Measurements from ENCODE around the gene SND1.

The SND1 gene

DNA sequence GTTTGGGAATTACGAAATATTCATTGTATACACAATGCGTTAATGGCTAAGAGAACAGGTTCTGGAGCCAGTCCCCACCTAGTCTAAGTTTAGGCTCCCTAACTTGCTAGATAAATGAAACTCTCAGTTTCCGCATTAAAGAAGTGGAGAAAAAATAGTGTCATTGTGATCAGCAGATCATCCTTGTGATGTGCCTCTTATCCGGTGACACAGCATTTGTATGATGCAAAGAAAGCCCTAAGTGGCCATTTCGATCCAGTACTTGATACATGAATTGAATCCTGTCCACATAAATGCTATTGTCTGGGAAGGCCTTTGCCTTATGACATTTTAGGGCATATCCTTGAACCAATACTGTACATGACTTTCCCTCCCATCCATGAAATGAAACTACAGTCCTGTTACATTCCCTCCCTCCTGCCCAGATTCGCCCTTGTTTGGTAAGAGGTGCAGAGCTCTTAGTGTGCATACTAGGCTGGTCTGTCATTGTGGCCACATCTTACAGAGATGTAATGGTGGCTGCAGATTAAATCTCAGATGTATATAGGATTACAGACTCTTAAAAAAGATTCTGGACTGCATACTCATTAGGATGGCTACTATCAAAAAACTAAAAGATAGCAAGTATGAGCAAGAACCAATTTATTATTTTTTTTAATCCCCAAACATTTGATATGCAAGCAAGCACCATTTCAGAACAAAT, 298.4 kb downstream of the SND1 start:
- no peak overlapping the region for H3K4me3 ChIP-seq (ENCODE audit: low read depth, low read length)

GRCh38 chr7:127953423-127954356, 301.7 kb downstream of the SND1 start:
- TF ChIP-seq CTCF (IDR thresholded peaks at IDR 0.05; ENCODE audit: low read depth, low read length), result no peak
- no peak overlapping the region for H3K4me3 ChIP-seq (ENCODE audit: low read depth, low read length)

More for the DNA sequence above, 298.4 kb downstream of the SND1 start:
- TF ChIP-seq CTCF (IDR thresholded peaks at IDR 0.05; ENCODE audit: low read depth, low read length), result no peak

- TF ChIP-seq CTCF (IDR thresholded peaks at IDR 0.05; ENCODE audit: low read depth, low read length), result no peak
- no peak overlapping the region for H3K4me3 ChIP-seq (ENCODE audit: low read depth, low read length)
Observed at GRCh38 chr7:127954357-127954748, 302.4 kb downstream of the SND1 start.

DNA sequence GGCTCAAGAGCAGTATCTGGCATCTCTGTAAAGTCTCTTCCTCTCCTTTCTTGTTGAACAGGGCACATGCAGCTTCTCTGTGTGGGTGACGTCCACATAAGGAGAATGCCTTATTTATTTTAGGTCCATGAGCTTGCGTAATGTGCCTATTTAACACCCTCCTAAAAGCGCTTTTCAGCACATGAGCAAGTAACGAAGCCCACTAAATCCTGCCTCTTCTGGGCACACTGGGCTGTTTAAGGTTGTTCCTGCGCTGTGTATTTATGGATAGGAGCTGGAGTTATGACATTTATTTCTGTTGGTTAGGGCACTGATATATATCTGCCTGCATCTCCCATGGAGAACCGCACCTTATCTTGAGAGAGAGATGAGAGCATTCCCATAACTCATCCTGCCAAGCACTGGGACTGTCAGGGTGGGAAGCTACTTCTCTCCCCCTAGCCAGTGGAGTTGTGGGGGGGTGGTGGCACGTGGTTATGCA, 303.1 kb downstream of the SND1 start:
- H3K4me3 ChIP-seq (ENCODE audit: low read depth, low read length), result no peak overlapping the region

GRCh38 chr7:127957886-127958285, 305.9 kb downstream of the SND1 start:
- no peak overlapping the region for H3K4me3 ChIP-seq (ENCODE audit: low read depth, low read length)
- TF ChIP-seq CTCF (IDR thresholded peaks at IDR 0.05; ENCODE audit: low read depth, low read length), result no peak

More for the DNA sequence above, 303.1 kb downstream of the SND1 start:
- no peak for TF ChIP-seq CTCF (IDR thresholded peaks at IDR 0.05; ENCODE audit: low read depth, low read length)

DNA sequence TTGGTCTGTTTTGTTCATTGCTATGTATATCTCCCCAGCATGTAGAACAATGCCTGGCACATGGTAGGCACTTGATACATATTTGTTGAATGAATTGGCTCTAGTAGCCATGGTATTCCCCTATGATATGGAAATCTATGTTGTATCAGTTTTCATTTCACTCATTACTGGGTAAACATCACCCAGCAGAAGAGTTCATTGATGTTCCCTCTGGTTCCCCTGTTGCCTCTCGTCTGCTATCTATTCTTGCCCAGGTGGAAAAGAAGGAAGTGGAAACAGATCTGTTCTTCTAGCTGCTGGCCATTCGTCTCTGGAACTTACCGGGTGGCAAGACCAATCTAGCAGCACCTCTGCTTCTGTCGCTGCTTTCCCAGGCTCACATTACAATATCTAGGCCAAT, 307.8 kb downstream of the SND1 start:
- TF ChIP-seq CTCF (IDR thresholded peaks at IDR 0.05; ENCODE audit: low read depth, low read length), result no peak
- no peak overlapping the region for H3K4me3 ChIP-seq (ENCODE audit: low read depth, low read length)
